BJ (cell line): ENCODE measurements around the gene FGF3. TPM values are rescaled to one million over a fixed set of nuclear protein-coding genes. Genes with fewer than 3 reads are reported as not detected.

Experiments used
- CTCF ChIA-PET: fragments of 350-600 bp; formaldehyde crosslinking; extraction: SDS; loops from one replicate; lab custom pipeline; 2021; ENCODE audit warnings: antibody characterized with exemption, inconsistent platforms; lab: Yijun Ruan, JAX
- POLR2A ChIA-PET: fragments of 300-600 bp; sonication (Branson Sonifier 250); formaldehyde crosslinking; extraction: SDS; loops from one replicate; lab custom pipeline; 2021; ENCODE audit warnings: antibody characterized with exemption; lab: Charles Lee
- DNase-seq: peaks from one replicate; pipeline ENCODE4 v3.0.0-alpha.2; 2011; ENCODE audit warnings: low read depth
- H3K27me3 ChIP-seq: 2 replicates; pipeline ENCODE4 v1.6.0; 2011; ENCODE audit warnings: low read length; ENCODE audit not compliant: control insufficient read depth, insufficient read depth
- H3K36me3 ChIP-seq: 2 replicates; pipeline ENCODE4 v1.5.1; 2011; ENCODE audit warnings: low read length; ENCODE audit not compliant: control insufficient read depth, insufficient read depth
- H3K4me3 ChIP-seq: 2 replicates; pipeline ENCODE4 v1.5.1; 2011; ENCODE audit warnings: low read depth, mild to moderate bottlenecking, control low read depth, low read length
- polyA plus RNA-seq: library from polyadenylated mRNA; depleted of rRNA; stranded (reverse); fragments of >200 nt; gene quantifications from 2 replicates; pipeline ENCODE4 v1.2.3, GENCODE V29; 2011
- TF ChIP-seq, protein P1 (sequence below): IDR thresholded peaks from 2 replicates; pipeline ENCODE4 v1.5.1; 2011; ENCODE audit warnings: low read depth, mild to moderate bottlenecking, control low read depth, inconsistent platforms, low read length, moderate library complexity; ENCODE audit not compliant: insufficient read depth

The FGF3 gene
- polyA plus RNA-seq, 1 experiment = not detected

DNA sequence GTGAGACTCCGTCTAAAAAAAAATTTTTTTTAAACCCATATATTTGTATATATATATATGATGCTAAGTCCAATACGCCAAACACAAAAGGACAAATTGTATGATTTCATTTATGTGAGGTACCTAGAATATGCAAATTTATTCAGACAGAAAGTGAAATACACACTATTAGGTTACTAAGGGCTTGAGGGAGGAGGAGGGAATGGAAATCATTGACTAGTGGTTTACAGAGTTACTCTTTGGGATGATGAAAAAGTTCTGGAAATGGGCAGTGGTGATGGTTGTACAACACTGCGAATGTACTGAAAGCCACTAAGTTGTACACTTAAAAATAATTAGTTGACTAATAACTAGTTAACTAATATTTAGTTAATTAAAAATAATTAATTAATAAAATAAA is 36.2 kb upstream of the FGF3 start:
- CTCF ChIA-PET = no interaction called here

GRCh38 chr11:69854713-69855112 is 35.5 kb upstream of the FGF3 start:
- ChIA-PET CTCF (no interaction called here), POLR2A (no interaction called here)
- Histone ChIP-seq H3K4me3 (no peak overlapping the region), H3K36me3 (no peaks in the 10 kb centered on the region), H3K27me3 (peaks cover 5% of the 10 kb centered on the region)
- DNase-seq = no peak
- TF ChIP-seq, protein P1, sequence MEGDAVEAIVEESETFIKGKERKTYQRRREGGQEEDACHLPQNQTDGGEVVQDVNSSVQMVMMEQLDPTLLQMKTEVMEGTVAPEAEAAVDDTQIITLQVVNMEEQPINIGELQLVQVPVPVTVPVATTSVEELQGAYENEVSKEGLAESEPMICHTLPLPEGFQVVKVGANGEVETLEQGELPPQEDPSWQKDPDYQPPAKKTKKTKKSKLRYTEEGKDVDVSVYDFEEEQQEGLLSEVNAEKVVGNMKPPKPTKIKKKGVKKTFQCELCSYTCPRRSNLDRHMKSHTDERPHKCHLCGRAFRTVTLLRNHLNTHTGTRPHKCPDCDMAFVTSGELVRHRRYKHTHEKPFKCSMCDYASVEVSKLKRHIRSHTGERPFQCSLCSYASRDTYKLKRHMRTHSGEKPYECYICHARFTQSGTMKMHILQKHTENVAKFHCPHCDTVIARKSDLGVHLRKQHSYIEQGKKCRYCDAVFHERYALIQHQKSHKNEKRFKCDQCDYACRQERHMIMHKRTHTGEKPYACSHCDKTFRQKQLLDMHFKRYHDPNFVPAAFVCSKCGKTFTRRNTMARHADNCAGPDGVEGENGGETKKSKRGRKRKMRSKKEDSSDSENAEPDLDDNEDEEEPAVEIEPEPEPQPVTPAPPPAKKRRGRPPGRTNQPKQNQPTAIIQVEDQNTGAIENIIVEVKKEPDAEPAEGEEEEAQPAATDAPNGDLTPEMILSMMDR = no peak

More for the DNA sequence above, 36.2 kb upstream of the FGF3 start:
- Histone ChIP-seq H3K4me3 (no peak overlapping the region), H3K27me3 (peaks cover 5% of the 10 kb centered on the region), H3K36me3 (no peaks in the 10 kb centered on the region)
- POLR2A ChIA-PET = no interaction called here
- TF ChIP-seq, protein P1 = no peak
- DNase-seq = no peak

DNA sequence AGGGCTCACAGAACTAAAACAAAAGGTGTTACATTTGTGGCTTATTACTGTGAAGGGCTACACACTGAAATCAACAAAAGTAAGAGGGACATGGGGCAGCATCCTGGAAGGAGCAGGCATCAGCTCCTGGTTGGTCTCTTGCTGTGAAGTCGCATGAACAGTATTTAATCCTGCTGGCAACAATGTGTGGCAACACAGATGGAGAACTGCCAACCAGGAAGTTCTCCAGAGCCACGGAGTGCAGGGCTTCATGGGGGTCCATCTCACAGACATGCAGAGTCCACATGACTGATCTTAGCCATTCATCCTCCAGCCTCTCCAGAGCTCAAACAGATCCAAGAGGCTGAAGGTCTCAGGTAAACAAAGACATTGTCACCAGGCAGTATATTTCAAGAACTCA is 32.8 kb upstream of the FGF3 start:
- TF ChIP-seq, protein P1 = no peak
- no peak for DNase-seq
- ChIA-PET POLR2A (no interaction called here), CTCF (interaction anchor here (1.5 kb wide), 1 partner anchor 9 kb away, joined by 3 read pairs; no protein-coding TSS in a partner anchor)
- Histone ChIP-seq H3K4me3 (no peak overlapping the region), H3K27me3 (peaks cover 5% of the 10 kb centered on the region; the same call in 1 of the 2 replicates), H3K36me3 (no peaks in the 10 kb centered on the region)

DNA sequence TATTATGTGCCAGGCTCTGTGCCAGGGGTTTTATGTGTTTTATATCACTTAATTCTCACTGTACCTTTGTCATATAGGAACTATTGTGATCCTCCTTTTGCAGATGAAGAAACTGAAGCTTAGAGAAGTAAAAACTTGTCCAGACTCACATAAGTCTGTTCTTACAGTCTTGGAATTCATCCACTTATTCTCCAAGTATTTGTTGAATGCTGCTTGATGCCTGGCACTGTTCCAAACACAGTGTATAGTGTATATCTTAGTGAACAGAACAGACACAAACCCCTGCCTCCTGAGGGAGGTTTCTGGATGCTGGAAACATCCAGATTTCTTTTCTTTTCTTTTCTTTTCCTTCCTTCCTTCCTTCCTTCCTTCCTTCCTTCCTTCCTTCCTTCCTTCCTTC is 29.0 kb upstream of the FGF3 start:
- TF ChIP-seq, protein P1 = no peak
- ChIA-PET CTCF (no interaction called here), POLR2A (no interaction called here)
- Histone ChIP-seq H3K4me3 (no peak overlapping the region), H3K27me3 (peaks cover 5% of the 10 kb centered on the region; the same call in 1 of the 2 replicates), H3K36me3 (no peaks in the 10 kb centered on the region)
- no peak for DNase-seq

- CTCF ChIA-PET = no interaction called here
- Histone ChIP-seq H3K27me3 (peaks cover 2% of the 10 kb centered on the region), H3K36me3 (no peaks in the 10 kb centered on the region), H3K4me3 (no peak overlapping the region)
- DNase-seq = no peak
- TF ChIP-seq, protein P1 = no peak
- POLR2A ChIA-PET = no interaction called here
These were observed 25.2 kb upstream of the FGF3 start for GRCh38 chr11:69844396-69844795.
